ENCODE data around the gene OSGIN1.
"Not testable (repeated sequence)": the region's sequence is repeated elsewhere in the genome, so short reads cannot be mapped to it uniquely, and the experiment has no call there.

Gene OSGIN1

GRCh38 chr16:83937267-83937666 is 15.8 kb upstream of the OSGIN1 start:
- no peak for TF ChIP-seq CTCF (IDR thresholded peaks at IDR 0.05; ENCODE audit: low read depth, low read length)
- H3K4me3 ChIP-seq (ENCODE audit: low read depth, low read length): no peak overlapping the region

- no peak overlapping the region for H3K4me3 ChIP-seq (ENCODE audit: low read depth, low read length)
- TF ChIP-seq CTCF (IDR thresholded peaks at IDR 0.05; ENCODE audit: low read depth, low read length): no peak
Observed at GRCh38 chr16:83937922-83938885, 14.8 kb upstream of the OSGIN1 start.

GRCh38 chr16:83939266-83939855 is 13.7 kb upstream of the OSGIN1 start:
- no peak for TF ChIP-seq CTCF (IDR thresholded peaks at IDR 0.05; ENCODE audit: low read depth, low read length)
- H3K4me3 ChIP-seq (ENCODE audit: low read depth, low read length): no peak overlapping the region

- no peak for TF ChIP-seq CTCF (IDR thresholded peaks at IDR 0.05; ENCODE audit: low read depth, low read length)
- H3K4me3 ChIP-seq (ENCODE audit: low read depth, low read length): no peak overlapping the region
Observed at GRCh38 chr16:83940119-83940518, 12.9 kb upstream of the OSGIN1 start.

GRCh38 chr16:83940630-83941378 is 12.2 kb upstream of the OSGIN1 start:
- TF ChIP-seq CTCF (IDR thresholded peaks at IDR 0.05; ENCODE audit: low read depth, low read length): no peak
- no peak overlapping the region for H3K4me3 ChIP-seq (ENCODE audit: low read depth, low read length)

GRCh38 chr16:83941546-83941945 is 11.5 kb upstream of the OSGIN1 start:
- not testable (repeated sequence) for H3K4me3 ChIP-seq (ENCODE audit: low read depth, low read length)

GRCh38 chr16:83942074-83942473 is 11.0 kb upstream of the OSGIN1 start:
- TF ChIP-seq CTCF (IDR thresholded peaks at IDR 0.05; ENCODE audit: low read depth, low read length): no peak
- H3K4me3 ChIP-seq (ENCODE audit: low read depth, low read length): no peak overlapping the region

All from WI38 (cell line).